ENCODE data around the gene TASOR.

The TASOR gene

DNA sequence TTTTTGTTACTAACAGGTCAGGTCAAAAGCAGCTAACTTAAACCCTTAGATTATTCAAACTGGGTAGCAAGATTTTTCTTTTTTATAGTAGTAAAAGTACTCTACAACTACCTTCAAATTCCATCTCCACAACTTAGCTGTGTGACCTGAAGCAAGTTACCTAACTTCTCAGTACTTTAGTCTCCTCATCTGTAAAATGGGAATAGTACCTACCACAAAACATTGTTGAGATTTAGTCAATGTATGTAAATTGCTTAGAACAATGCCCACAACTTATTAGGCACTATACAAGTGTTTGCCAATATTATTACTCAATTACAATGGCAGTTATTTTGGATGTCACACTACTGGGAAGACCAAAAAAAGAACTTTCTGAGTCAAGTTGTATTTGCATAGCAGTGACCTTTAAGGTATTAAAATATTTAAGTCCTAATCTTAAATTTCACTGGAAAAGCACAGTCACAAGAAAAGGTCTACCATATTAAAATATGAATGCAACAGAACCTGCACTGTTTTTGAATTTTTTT lies 2.9 kb downstream of the TASOR start:
- peak overlapping the region; percentile 73 for H3K4me2 ChIP-seq (ENCODE audit: low read length)
- no peak for TF ChIP-seq EZH2phosphoT487 (IDR thresholded peaks at IDR 0.05; ENCODE audit: borderline replicate concordance, low read length)
- TF ChIP-seq, protein P1, sequence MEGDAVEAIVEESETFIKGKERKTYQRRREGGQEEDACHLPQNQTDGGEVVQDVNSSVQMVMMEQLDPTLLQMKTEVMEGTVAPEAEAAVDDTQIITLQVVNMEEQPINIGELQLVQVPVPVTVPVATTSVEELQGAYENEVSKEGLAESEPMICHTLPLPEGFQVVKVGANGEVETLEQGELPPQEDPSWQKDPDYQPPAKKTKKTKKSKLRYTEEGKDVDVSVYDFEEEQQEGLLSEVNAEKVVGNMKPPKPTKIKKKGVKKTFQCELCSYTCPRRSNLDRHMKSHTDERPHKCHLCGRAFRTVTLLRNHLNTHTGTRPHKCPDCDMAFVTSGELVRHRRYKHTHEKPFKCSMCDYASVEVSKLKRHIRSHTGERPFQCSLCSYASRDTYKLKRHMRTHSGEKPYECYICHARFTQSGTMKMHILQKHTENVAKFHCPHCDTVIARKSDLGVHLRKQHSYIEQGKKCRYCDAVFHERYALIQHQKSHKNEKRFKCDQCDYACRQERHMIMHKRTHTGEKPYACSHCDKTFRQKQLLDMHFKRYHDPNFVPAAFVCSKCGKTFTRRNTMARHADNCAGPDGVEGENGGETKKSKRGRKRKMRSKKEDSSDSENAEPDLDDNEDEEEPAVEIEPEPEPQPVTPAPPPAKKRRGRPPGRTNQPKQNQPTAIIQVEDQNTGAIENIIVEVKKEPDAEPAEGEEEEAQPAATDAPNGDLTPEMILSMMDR (IDR thresholded peaks at IDR 0.05; ENCODE audit: low read depth, low read length, poor library complexity, severe bottlenecking) = no peak
- no peaks in the 10 kb centered on the region; the same call in 1 of the 2 replicates for H3F3A ChIP-seq (ENCODE audit: control insufficient read depth, insufficient read depth)
- no peak overlapping the region for H3K27ac ChIP-seq (ENCODE audit: low read depth, low read length)
- no peaks in the 10 kb centered on the region for H3K27me3 ChIP-seq (ENCODE audit: control insufficient read depth, low read length)
- H3K79me2 ChIP-seq (ENCODE audit: control insufficient read depth, low read length) = peaks cover 78% of the 10 kb centered on the region
- peaks cover 40% of the 10 kb centered on the region for H3K4me1 ChIP-seq (ENCODE audit: control insufficient read depth, low read length)
- H3K9me3 ChIP-seq (ENCODE audit: control insufficient read depth, insufficient read depth, low read length) = peaks cover 7% of the 10 kb centered on the region
- no peaks in the 10 kb centered on the region for H3K9me2 ChIP-seq (replicated peaks; ENCODE audit: control insufficient read depth, low read length)
- peak overlapping the region; percentile 85 for H3K4me3 ChIP-seq (ENCODE audit: low read length)
- H4K20me1 ChIP-seq (ENCODE audit: control insufficient read depth, insufficient read depth, low read depth, low read length) = 0 out of 2 replicates have a peak, but pooled peaks cover 12% of the 10 kb centered on the region
- H3K36me3 ChIP-seq (ENCODE audit: control insufficient read depth, low read length) = peaks cover 76% of the 10 kb centered on the region

DNA sequence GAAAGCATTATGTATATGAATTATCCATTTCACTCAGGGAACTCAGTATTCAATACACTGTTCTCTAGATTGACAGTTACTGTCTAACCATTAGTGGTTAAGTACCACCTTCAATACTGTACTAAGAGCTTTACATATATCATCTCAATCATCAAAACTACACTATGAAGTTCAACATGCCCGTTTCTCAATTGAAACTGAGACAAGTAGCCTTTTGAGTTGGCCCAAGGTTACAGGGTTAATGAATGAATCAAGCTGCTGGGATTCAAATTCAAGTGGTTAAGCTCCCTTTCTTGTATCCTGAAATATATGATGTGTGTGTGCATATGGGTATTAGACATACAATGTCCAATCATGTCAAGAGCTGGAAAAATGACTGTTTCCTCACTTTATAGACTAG lies 5.8 kb downstream of the TASOR start:
- TF ChIP-seq, protein P1 (IDR thresholded peaks at IDR 0.05; ENCODE audit: low read depth, low read length, poor library complexity, severe bottlenecking) = no peak
- no peak for TF ChIP-seq EZH2phosphoT487 (IDR thresholded peaks at IDR 0.05; ENCODE audit: borderline replicate concordance, low read length)
- Histone ChIP-seq H3K27me3 (ENCODE audit: control insufficient read depth, low read length) (no peaks in the 10 kb centered on the region), H3K4me3 (ENCODE audit: low read length) (no peak overlapping the region), H4K20me1 (ENCODE audit: control insufficient read depth, insufficient read depth, low read depth, low read length) (0 out of 2 replicates have a peak, but pooled peaks cover 12% of the 10 kb centered on the region), H3K4me2 (ENCODE audit: low read length) (no peak overlapping the region; the same call in 1 of the 2 replicates), H3K9me2 (replicated peaks; ENCODE audit: control insufficient read depth, low read length) (no peaks in the 10 kb centered on the region), H3K79me2 (ENCODE audit: control insufficient read depth, low read length) (peaks cover 98% of the 10 kb centered on the region), H3F3A (ENCODE audit: control insufficient read depth, insufficient read depth) (no peaks in the 10 kb centered on the region; the same call in 1 of the 2 replicates), H3K9me3 (ENCODE audit: control insufficient read depth, insufficient read depth, low read length) (no peaks in the 10 kb centered on the region), H3K4me1 (ENCODE audit: control insufficient read depth, low read length) (peaks cover 34% of the 10 kb centered on the region), H3K36me3 (ENCODE audit: control insufficient read depth, low read length) (peaks cover 85% of the 10 kb centered on the region), H3K27ac (ENCODE audit: low read depth, low read length) (no peak overlapping the region)

DNA sequence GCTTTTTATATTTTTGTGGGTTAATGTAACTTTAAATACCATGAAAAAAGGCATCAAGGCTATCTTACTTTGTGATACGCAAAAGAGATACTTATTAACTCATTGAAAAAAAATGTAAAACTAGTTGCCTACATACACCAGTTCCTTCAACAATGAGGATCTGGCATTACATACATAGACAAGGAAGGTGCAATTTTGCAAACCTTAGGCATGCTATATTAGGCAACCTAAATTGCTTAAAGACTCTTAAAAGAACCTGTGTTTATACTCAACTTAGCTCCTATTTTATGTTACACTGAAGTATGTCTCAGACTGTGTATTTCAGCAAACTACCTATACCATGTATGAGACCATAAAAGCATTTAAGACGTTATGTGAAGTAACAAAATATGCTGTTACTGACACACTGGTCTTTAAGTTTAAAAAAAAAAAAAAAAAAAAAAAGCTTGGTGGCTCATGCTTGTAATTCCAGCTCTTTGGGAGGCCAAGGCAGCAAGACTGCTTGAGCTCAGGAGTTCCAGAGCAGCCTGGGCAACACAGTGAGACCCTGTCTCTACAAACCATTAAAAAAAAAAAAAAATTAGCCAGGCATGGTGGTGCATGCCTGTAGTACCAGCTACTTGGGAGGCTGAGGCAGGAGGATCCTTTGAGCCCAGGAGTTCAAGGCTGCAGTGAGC lies 9.1 kb downstream of the TASOR start:
- no peaks in the 10 kb centered on the region for H3K27me3 ChIP-seq (ENCODE audit: control insufficient read depth, low read length)
- no peaks in the 10 kb centered on the region for H3K9me3 ChIP-seq (ENCODE audit: control insufficient read depth, insufficient read depth, low read length)
- H3K27ac ChIP-seq (ENCODE audit: low read depth, low read length) = no peak overlapping the region
- H3K9me2 ChIP-seq (replicated peaks; ENCODE audit: control insufficient read depth, low read length) = no peaks in the 10 kb centered on the region
- H3K79me2 ChIP-seq (ENCODE audit: control insufficient read depth, low read length) = peaks cover 68% of the 10 kb centered on the region
- peaks cover 8% of the 10 kb centered on the region for H3K4me1 ChIP-seq (ENCODE audit: control insufficient read depth, low read length)
- 0 out of 2 replicates have a peak, but pooled peaks cover 6% of the 10 kb centered on the region for H4K20me1 ChIP-seq (ENCODE audit: control insufficient read depth, insufficient read depth, low read depth, low read length)
- no peak overlapping the region for H3K4me3 ChIP-seq (ENCODE audit: low read length)
- TF ChIP-seq, protein P1 (IDR thresholded peaks at IDR 0.05; ENCODE audit: low read depth, low read length, poor library complexity, severe bottlenecking) = no peak
- TF ChIP-seq EZH2phosphoT487 (IDR thresholded peaks at IDR 0.05; ENCODE audit: borderline replicate concordance, low read length) = no peak
- no peak overlapping the region for H3K4me2 ChIP-seq (ENCODE audit: low read length)
- peaks cover 5% of the 10 kb centered on the region; the same call in 1 of the 2 replicates for H3F3A ChIP-seq (ENCODE audit: control insufficient read depth, insufficient read depth)
- H3K36me3 ChIP-seq (ENCODE audit: control insufficient read depth, low read length) = peaks cover 84% of the 10 kb centered on the region

All from DOHH2 (cell line).